ENCODE measurements around the gene FADS3. TPM values are rescaled to one million over a fixed set of nuclear protein-coding genes. Genes with fewer than 3 reads are reported as not detected.
A peak's percentile ranks its signal among the peaks of the same experiment; 100 is the strongest.

Gene FADS3
- total and polyA plus RNA-seq, 9 of the 15 experiments (the other 6 are each of a cell fraction or from before 2014, with no cell fraction given) = 0.97 to 148 (median 92.7) TPM

- TF ChIP-seq ZFP91 (CRISPR knock-in tag; IDR thresholded peaks at IDR 0.05) (no peak), FOXO4 (CRISPR knock-in tag; IDR thresholded peaks at IDR 0.05) (no peak; the same call in 1 of the 2 replicates), NFE2 (IDR thresholded peaks at IDR 0.05; ENCODE audit: low read depth) (peak; percentile 51; the same call in 1 of the 2 replicates), ATF2 (CRISPR knock-in tag; IDR thresholded peaks at IDR 0.05) (no peak), MNT (conservative IDR thresholded peaks at IDR 0.05) (peak in 1 of 2 experiments; percentile 63; a peak in 2 of 4 replicates), BDP1 (IDR thresholded peaks at IDR 0.05; ENCODE audit: insufficient read depth, insufficient read length) (no peak), SUPT5H (IDR thresholded peaks at IDR 0.05) (peak; percentile 66), ZNF518B (CRISPR knock-in tag; IDR thresholded peaks at IDR 0.05) (no peak), THRB (CRISPR knock-in tag; conservative IDR thresholded peaks at IDR 0.05) (no peak), ZNF23 (CRISPR knock-in tag; IDR thresholded peaks at IDR 0.05) (no peak), SREBF1 (IDR thresholded peaks at IDR 0.05; ENCODE audit: borderline replicate concordance, low read depth, low read length) (no peak)
Observed at GRCh38 chr11:61869708-61870451, 21.5 kb downstream of the FADS3 start (continued).

Data from K562 (cell line).